Measurements from ENCODE around the gene PLPP6. TPM values are rescaled to one million over a fixed set of nuclear protein-coding genes. Genes with fewer than 3 reads are reported as not detected.

PLPP6 gene
- 4.3 TPM for polyA plus RNA-seq (2012; ENCODE audit: low read depth, missing spikeins)

DNA sequence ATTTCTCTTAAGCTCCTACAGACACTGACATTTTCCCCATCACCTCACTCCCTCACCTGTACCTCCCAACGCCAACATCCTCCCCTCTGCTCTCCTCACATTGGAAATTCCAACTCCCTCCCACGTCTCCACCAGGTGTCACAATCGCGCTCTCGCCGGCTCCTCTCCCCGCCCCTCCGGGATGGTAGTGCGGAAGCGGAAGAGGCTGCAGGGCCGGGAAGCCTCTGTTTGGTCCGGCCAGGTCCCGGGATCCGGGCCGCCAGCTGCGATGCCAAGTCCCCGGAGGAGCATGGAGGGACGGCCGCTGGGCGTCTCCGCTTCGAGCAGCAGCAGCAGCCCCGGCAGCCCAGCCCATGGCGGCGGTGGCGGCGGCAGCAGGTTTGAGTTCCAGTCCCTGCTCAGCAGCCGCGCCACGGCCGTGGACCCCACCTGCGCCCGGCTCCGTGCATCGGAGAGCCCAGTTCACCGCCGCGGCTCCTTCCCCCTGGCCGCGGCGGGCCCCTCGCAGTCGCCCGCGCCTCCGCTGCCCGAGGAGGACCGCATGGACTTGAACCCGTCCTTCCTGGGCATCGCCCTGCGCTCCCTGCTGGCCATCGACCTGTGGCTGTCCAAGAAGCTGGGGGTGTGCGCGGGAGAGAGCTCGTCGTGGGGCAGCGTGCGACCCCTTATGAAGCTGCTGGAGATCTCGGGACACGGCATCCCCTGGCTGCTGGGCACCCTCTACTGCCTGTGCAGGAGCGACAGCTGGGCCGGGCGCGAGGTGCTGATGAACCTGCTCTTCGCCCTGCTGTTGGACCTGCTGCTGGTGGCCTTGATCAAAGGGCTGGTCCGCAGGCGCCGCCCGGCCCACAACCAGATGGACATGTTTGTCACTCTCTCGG, at the start of gene PLPP6:
Gene PLPP6, plus strand, starts transcription at position 187 of the 881 bp plus-strand sequence. Its CDS starts 82 bp downstream, at position 269.
- peak; percentile 92 for FAIRE-seq
- peak; percentile 66 for DNase-seq (ENCODE audit: insufficient read length, low spot score)
- TF ChIP-seq POU2F2 (IDR thresholded peaks at IDR 0.05; ENCODE audit: low read depth, low read length) (peak; percentile 69; the same call in 1 of the 2 replicates), POLR2AphosphoS5 (IDR thresholded peaks at IDR 0.05; ENCODE audit: low read depth, low read length) (peak; percentile 65; the same call in 1 of the 2 replicates), PAX5 (IDR thresholded peaks at IDR 0.05; ENCODE audit: insufficient read depth, low read length, severe bottlenecking) (no peak), SPI1 (IDR thresholded peaks at IDR 0.05; ENCODE audit: low read depth, low read length) (peak; percentile 58; the same call in 1 of the 2 replicates), POLR2A (IDR thresholded peaks at IDR 0.05; ENCODE audit: low read depth, low read length) (peak; percentile 61), TAF1 (IDR thresholded peaks at IDR 0.05; ENCODE audit: low read depth, low read length) (peak; percentile 49; the same call in 1 of the 2 replicates)

DNA sequence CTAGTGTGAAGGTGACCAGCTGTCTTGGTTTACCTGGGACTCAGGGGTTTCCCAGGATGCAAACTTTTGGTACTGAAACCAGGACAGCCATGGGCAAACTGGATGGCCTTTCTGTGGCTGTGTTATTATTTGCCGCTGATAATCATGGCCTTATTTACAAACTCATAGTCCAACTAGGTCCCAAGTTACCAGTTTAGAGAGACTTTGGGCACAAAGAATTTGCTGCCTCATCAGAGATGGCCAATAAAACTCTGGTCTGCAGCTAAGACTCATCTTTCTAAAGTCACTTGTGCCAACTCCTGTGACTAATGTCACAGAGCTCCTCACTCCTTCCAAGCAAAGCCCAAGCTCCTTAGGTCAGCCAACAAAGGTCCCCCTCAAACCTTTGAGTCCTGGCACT, 47.5 kb upstream of the PLPP6 start:
- no peak for TF ChIP-seq POLR2AphosphoS5 (IDR thresholded peaks at IDR 0.05; ENCODE audit: low read depth, low read length)
- no peak for TF ChIP-seq SPI1 (IDR thresholded peaks at IDR 0.05; ENCODE audit: low read depth, low read length)
- no peak for FAIRE-seq
- no peak for DNase-seq (ENCODE audit: insufficient read length, low spot score)

DNA sequence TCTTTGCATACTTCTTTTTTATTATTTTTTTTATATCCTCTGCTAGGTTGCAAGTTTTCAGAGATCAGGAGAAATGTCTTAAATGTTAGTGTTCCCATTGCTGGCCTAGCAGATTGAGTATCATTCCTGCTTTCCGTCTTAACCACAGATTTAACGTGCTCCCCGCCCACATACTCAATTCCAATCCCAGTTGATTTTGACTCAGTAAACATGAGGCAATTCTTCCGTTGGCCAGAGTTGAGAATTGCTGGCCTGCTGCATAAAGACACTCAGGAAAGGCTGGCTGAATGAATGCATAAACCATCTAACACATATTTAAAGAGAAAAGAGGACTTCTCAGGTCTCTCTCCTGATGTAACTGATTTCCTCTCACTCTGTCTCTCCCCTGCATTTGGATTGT, 46.8 kb upstream of the PLPP6 start:
- TF ChIP-seq POU2F2 (IDR thresholded peaks at IDR 0.05; ENCODE audit: low read depth, low read length) (no peak), SPI1 (IDR thresholded peaks at IDR 0.05; ENCODE audit: low read depth, low read length) (no peak), POLR2A (IDR thresholded peaks at IDR 0.05; ENCODE audit: low read depth, low read length) (no peak), TAF1 (IDR thresholded peaks at IDR 0.05; ENCODE audit: low read depth, low read length) (no peak), PAX5 (IDR thresholded peaks at IDR 0.05; ENCODE audit: insufficient read depth, low read length, severe bottlenecking) (no peak), POLR2AphosphoS5 (IDR thresholded peaks at IDR 0.05; ENCODE audit: low read depth, low read length) (no peak)
- FAIRE-seq: no peak
- no peak for DNase-seq (ENCODE audit: insufficient read length, low spot score)

DNA sequence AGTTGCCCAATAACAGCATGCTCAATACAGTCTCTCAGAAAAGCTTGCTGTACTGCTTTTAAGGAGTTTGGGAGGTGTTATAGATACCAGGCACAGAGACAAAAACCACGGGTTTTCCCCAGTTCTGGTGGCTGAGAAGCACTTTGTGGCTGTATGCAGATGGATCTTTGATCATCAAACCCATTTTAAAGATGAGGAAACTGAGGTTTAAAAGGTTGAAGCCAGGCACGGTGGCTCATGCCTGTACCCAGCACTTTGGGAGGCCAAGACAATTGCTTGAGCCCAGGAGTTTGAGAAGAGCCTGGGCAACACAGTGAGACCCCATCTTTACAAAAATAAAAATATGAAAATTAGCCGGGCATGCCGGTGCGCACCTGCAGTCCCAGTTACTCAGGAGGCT, 46.3 kb upstream of the PLPP6 start:
- TF ChIP-seq PAX5 (IDR thresholded peaks at IDR 0.05; ENCODE audit: insufficient read depth, low read length, severe bottlenecking): no peak
- no peak for TF ChIP-seq POLR2AphosphoS5 (IDR thresholded peaks at IDR 0.05; ENCODE audit: low read depth, low read length)
- TF ChIP-seq TAF1 (IDR thresholded peaks at IDR 0.05; ENCODE audit: low read depth, low read length): no peak
- TF ChIP-seq SPI1 (IDR thresholded peaks at IDR 0.05; ENCODE audit: low read depth, low read length): no peak
- no peak for TF ChIP-seq POLR2A (IDR thresholded peaks at IDR 0.05; ENCODE audit: low read depth, low read length)
- no peak for TF ChIP-seq POU2F2 (IDR thresholded peaks at IDR 0.05; ENCODE audit: low read depth, low read length)
- DNase-seq (ENCODE audit: insufficient read length, low spot score): no peak
- no peak for FAIRE-seq

- FAIRE-seq (no peak), DNase-seq (ENCODE audit: insufficient read length, low spot score) (no peak)
- no peak for TF ChIP-seq POLR2AphosphoS5 (IDR thresholded peaks at IDR 0.05; ENCODE audit: low read depth, low read length)
- TF ChIP-seq POU2F2 (IDR thresholded peaks at IDR 0.05; ENCODE audit: low read depth, low read length): no peak
These were observed 44.3 kb upstream of the PLPP6 start for GRCh38 chr9:4617752-4618151.

GRCh38 chr9:4618700-4619099, 43.4 kb upstream of the PLPP6 start:
- DNase-seq (ENCODE audit: insufficient read length, low spot score): no peak
- no peak for TF ChIP-seq POU2F2 (IDR thresholded peaks at IDR 0.05; ENCODE audit: low read depth, low read length)
- no peak for TF ChIP-seq POLR2A (IDR thresholded peaks at IDR 0.05; ENCODE audit: low read depth, low read length)
- no peak for TF ChIP-seq TAF1 (IDR thresholded peaks at IDR 0.05; ENCODE audit: low read depth, low read length)
- peak; percentile 62 for TF ChIP-seq SPI1 (IDR thresholded peaks at IDR 0.05; ENCODE audit: low read depth, low read length)
- TF ChIP-seq PAX5 (IDR thresholded peaks at IDR 0.05; ENCODE audit: insufficient read depth, low read length, severe bottlenecking): no peak
- TF ChIP-seq POLR2AphosphoS5 (IDR thresholded peaks at IDR 0.05; ENCODE audit: low read depth, low read length): no peak

DNA sequence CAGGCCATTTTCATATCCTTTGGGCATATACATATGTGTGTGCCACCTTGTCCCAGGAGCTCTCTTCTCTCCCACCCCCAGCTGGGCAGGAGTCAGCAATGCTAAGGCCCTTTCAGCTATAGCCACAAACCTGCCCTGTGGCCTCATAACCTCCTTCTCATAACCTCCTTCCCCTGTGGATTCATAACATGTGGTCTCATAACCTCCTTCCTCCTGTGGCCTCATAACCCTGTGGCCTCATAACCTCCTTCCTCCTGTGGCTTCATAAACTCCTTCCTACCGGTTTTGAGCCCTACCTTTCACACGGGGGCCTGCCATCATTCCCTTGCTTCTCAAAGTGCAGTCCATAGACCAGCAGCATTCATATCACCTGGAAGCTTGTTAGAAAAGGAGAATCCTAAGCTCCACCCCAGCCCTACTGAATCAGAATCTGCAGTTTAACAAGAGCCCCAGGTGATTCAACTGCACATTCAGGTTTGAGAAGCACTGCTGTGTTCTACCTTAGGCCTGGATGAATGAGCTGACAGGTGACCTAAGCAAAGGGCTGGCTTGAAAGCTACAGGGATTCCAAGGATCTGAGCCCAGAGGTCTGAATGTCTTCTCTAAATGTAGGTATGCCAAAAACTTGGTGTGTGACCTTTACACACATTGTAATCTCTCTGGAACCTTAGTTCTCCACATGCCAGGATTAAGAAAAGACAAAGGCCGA, 41.9 kb upstream of the PLPP6 start:
- DNase-seq (ENCODE audit: insufficient read length, low spot score) (no peak), FAIRE-seq (peak; percentile 45)
- TF ChIP-seq SPI1 (IDR thresholded peaks at IDR 0.05; ENCODE audit: low read depth, low read length) (no peak), POU2F2 (IDR thresholded peaks at IDR 0.05; ENCODE audit: low read depth, low read length) (no peak), TAF1 (IDR thresholded peaks at IDR 0.05; ENCODE audit: low read depth, low read length) (no peak), PAX5 (IDR thresholded peaks at IDR 0.05; ENCODE audit: insufficient read depth, low read length, severe bottlenecking) (no peak), POLR2A (IDR thresholded peaks at IDR 0.05; ENCODE audit: low read depth, low read length) (no peak), POLR2AphosphoS5 (IDR thresholded peaks at IDR 0.05; ENCODE audit: low read depth, low read length) (no peak)

More at GRCh38 chr9:4618700-4619099, 43.4 kb upstream of the PLPP6 start:
- FAIRE-seq: no peak

- DNase-seq (ENCODE audit: insufficient read length, low spot score) (no peak), FAIRE-seq (no peak)
- no peak for TF ChIP-seq POLR2A (IDR thresholded peaks at IDR 0.05; ENCODE audit: low read depth, low read length)
- no peak for TF ChIP-seq TAF1 (IDR thresholded peaks at IDR 0.05; ENCODE audit: low read depth, low read length)
- TF ChIP-seq POLR2AphosphoS5 (IDR thresholded peaks at IDR 0.05; ENCODE audit: low read depth, low read length): no peak
- TF ChIP-seq POU2F2 (IDR thresholded peaks at IDR 0.05; ENCODE audit: low read depth, low read length): no peak
These were observed 41.1 kb upstream of the PLPP6 start for GRCh38 chr9:4620881-4621555.

DNA sequence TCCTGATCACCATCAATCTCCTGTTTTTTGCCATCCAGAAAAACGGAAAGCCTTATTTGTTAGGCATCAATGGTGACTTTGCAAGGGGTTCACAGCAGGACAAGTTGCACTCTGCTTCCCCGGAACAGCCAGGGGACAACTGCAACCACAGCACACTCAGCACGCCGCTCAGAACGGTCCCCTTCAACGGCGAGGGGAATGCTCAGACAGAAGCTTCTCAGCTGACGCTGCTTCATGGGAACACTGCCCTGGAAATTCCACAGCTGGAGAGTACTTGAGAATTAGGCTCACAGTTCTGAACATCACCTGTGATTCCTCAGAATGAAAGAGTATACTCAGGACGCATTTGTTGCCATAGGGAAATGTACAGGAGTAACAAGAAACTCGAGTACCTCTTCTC, 40.1 kb upstream of the PLPP6 start:
- FAIRE-seq (no peak), DNase-seq (ENCODE audit: insufficient read length, low spot score) (no peak)
- TF ChIP-seq TAF1 (IDR thresholded peaks at IDR 0.05; ENCODE audit: low read depth, low read length) (no peak), SPI1 (IDR thresholded peaks at IDR 0.05; ENCODE audit: low read depth, low read length) (no peak), PAX5 (IDR thresholded peaks at IDR 0.05; ENCODE audit: insufficient read depth, low read length, severe bottlenecking) (no peak), POLR2A (IDR thresholded peaks at IDR 0.05; ENCODE audit: low read depth, low read length) (no peak), POU2F2 (IDR thresholded peaks at IDR 0.05; ENCODE audit: low read depth, low read length) (no peak), POLR2AphosphoS5 (IDR thresholded peaks at IDR 0.05; ENCODE audit: low read depth, low read length) (no peak)
